Stimulated activated CD8-positive, alpha-beta memory T cell treated with anti-CD3 and anti-CD28 coated beads, Interleukin-7, amount 100 ng/mL, for 24 hours (primary cell): ENCODE measurements around the gene SYNPO2L.
"Not testable (repeated sequence)": the region's sequence is repeated elsewhere in the genome, so short reads cannot be mapped to it uniquely, and the experiment has no call there.

Experiments
- DNase-seq: peaks from one replicate; pipeline ENCODE4 v3.0.0-alpha.2; 2020; ENCODE audit warnings: low read depth

Gene SYNPO2L

GRCh38 chr10:73617143-73617542 is 38.7 kb downstream of the SYNPO2L start:
- not testable (repeated sequence) for DNase-seq

- DNase-seq, result no peak
Measured at GRCh38 chr10:73614720-73615119, 41.1 kb downstream of the SYNPO2L start.

GRCh38 chr10:73609116-73609515 is 46.7 kb downstream of the SYNPO2L start:
- DNase-seq, result no peak

GRCh38 chr10:73601486-73601921 is 54.3 kb downstream of the SYNPO2L start:
- no peak for DNase-seq

- DNase-seq, result no peak
Measured at GRCh38 chr10:73597346-73597745, 58.5 kb downstream of the SYNPO2L start.
